Thyroid gland (tissue), 4 donors: ENCODE data around the gene GPR153.

Experiments
- CTCF ChIP-seq, 6 experiments: fragments of 200-600 bp in 3 of 6; fragments of 450-650 bp in 3 of 6; sonication (generic) in 3 of 6; IDR thresholded peaks; one replicate each; pipeline ENCODE4 v1.5.1; 2016 to 2019; ENCODE audit warnings: antibody characterized with exemption in 6 of 6, mild to moderate bottlenecking in 2 of 6, inconsistent platforms in 1 of 6, moderate library complexity in 1 of 6
- POLR2A ChIP-seq, 2 donors: fragments of 450-650 bp; IDR thresholded peaks; one replicate each; pipeline ENCODE4 v1.6.1; 2017; ENCODE audit warnings: antibody characterized with exemption in 2 of 2, mild to moderate bottlenecking in 2 of 2, moderate library complexity in 1 of 2

- TF ChIP-seq CTCF (IDR thresholded peaks at IDR 0.05) (no peak), POLR2A (IDR thresholded peaks at IDR 0.05) (no peak)
Observed at GRCh38 chr1:6243053-6243834, 17.7 kb downstream of the GPR153 start.
